ENCODE data around the gene BNC2.

BNC2 gene

GRCh38 chr9:16545639-16546038 lies 324.8 kb downstream of the BNC2 start:
- no peaks in the 10 kb centered on the region for H3K4me1 ChIP-seq (ENCODE audit: insufficient read depth, poor library complexity, severe bottlenecking)
- H3K9me3 ChIP-seq (ENCODE audit: severe bottlenecking) = no peaks in the 10 kb centered on the region
- no peak for TF ChIP-seq CTCF (IDR thresholded peaks at IDR 0.05; ENCODE audit: poor library complexity, severe bottlenecking)
- no peak for ATAC-seq (ENCODE audit: low read depth)
- H3K4me3 ChIP-seq (ENCODE audit: severe bottlenecking) = no peak overlapping the region
- H3K36me3 ChIP-seq (ENCODE audit: low read depth) = no peaks in the 10 kb centered on the region
- DNase-seq (ENCODE audit: low spot score) = no peak
- H3K27ac ChIP-seq (ENCODE audit: poor library complexity, severe bottlenecking) = no peak overlapping the region
- H3K27me3 ChIP-seq (ENCODE audit: insufficient read depth, poor library complexity, severe bottlenecking) = no peaks in the 10 kb centered on the region

DNA sequence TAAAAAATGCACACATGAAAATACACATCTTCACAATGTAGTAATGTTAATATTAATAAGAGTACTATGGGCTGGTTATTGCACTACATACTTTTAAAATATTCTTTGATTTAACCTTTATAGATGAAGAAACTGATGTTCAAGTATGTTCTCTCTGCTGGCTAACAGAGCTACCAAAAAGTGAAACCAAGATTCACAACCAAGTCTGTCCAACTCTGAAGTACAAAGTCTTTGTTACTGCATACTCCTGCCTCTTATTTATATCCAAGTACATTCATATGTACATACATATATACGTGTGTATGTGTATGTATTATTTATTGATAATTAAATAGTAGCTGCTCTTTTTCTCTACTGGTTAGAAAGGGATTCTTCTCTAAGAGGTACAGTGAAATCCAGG lies 325.6 kb downstream of the BNC2 start:
- ATAC-seq (ENCODE audit: low read depth) (no peak), DNase-seq (ENCODE audit: low spot score) (no peak)
- Histone ChIP-seq H3K9me3 (ENCODE audit: severe bottlenecking) (no peaks in the 10 kb centered on the region), H3K4me3 (ENCODE audit: severe bottlenecking) (no peak overlapping the region), H3K4me1 (ENCODE audit: insufficient read depth, poor library complexity, severe bottlenecking) (no peaks in the 10 kb centered on the region), H3K36me3 (ENCODE audit: low read depth) (no peaks in the 10 kb centered on the region), H3K27me3 (ENCODE audit: insufficient read depth, poor library complexity, severe bottlenecking) (no peaks in the 10 kb centered on the region), H3K27ac (ENCODE audit: poor library complexity, severe bottlenecking) (no peak overlapping the region)
- TF ChIP-seq CTCF (IDR thresholded peaks at IDR 0.05; ENCODE audit: poor library complexity, severe bottlenecking) = no peak

GRCh38 chr9:16543686-16544085 lies 326.8 kb downstream of the BNC2 start:
- Histone ChIP-seq H3K4me3 (ENCODE audit: severe bottlenecking) (no peak overlapping the region), H3K27ac (ENCODE audit: poor library complexity, severe bottlenecking) (no peak overlapping the region), H3K4me1 (ENCODE audit: insufficient read depth, poor library complexity, severe bottlenecking) (no peaks in the 10 kb centered on the region), H3K27me3 (ENCODE audit: insufficient read depth, poor library complexity, severe bottlenecking) (no peaks in the 10 kb centered on the region), H3K9me3 (ENCODE audit: severe bottlenecking) (no peaks in the 10 kb centered on the region), H3K36me3 (ENCODE audit: low read depth) (no peaks in the 10 kb centered on the region)
- no peak for TF ChIP-seq CTCF (IDR thresholded peaks at IDR 0.05; ENCODE audit: poor library complexity, severe bottlenecking)
- no peak for DNase-seq (ENCODE audit: low spot score)
- no peak for ATAC-seq (ENCODE audit: low read depth)

DNA sequence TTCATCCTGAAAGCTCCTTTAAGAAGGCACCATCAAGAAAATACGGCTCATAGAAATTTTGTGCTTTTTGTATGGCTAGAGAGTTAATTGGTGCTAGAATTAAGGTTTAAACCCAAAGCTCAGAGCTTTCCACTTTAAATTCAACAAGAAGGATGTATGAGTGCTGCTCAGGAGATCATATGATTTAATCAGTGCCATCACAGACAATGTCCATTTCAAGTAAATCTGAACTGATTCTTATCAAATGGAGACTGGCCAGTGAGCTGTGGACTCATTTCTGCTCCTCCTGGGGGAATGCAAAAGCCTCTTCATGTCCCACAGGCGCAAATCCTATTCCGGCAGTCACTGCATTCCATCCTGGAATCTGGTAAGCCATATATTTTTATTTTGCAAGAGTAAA lies 327.2 kb downstream of the BNC2 start:
- Histone ChIP-seq H3K27ac (ENCODE audit: poor library complexity, severe bottlenecking) (no peak overlapping the region), H3K36me3 (ENCODE audit: low read depth) (no peaks in the 10 kb centered on the region), H3K9me3 (ENCODE audit: severe bottlenecking) (no peaks in the 10 kb centered on the region), H3K4me1 (ENCODE audit: insufficient read depth, poor library complexity, severe bottlenecking) (no peaks in the 10 kb centered on the region), H3K27me3 (ENCODE audit: insufficient read depth, poor library complexity, severe bottlenecking) (no peaks in the 10 kb centered on the region), H3K4me3 (ENCODE audit: severe bottlenecking) (no peak overlapping the region)
- no peak for TF ChIP-seq CTCF (IDR thresholded peaks at IDR 0.05; ENCODE audit: poor library complexity, severe bottlenecking)
- ATAC-seq (ENCODE audit: low read depth) (no peak), DNase-seq (ENCODE audit: low spot score) (no peak)

- H3K9me3 ChIP-seq (ENCODE audit: severe bottlenecking) = no peaks in the 10 kb centered on the region
- H3K27me3 ChIP-seq (ENCODE audit: insufficient read depth, poor library complexity, severe bottlenecking) = no peaks in the 10 kb centered on the region
- no peak overlapping the region for H3K4me3 ChIP-seq (ENCODE audit: severe bottlenecking)
- TF ChIP-seq CTCF (IDR thresholded peaks at IDR 0.05; ENCODE audit: poor library complexity, severe bottlenecking) = no peak
- no peak for DNase-seq (ENCODE audit: low spot score)
- no peak overlapping the region for H3K27ac ChIP-seq (ENCODE audit: poor library complexity, severe bottlenecking)
- H3K36me3 ChIP-seq (ENCODE audit: low read depth) = no peaks in the 10 kb centered on the region
- H3K4me1 ChIP-seq (ENCODE audit: insufficient read depth, poor library complexity, severe bottlenecking) = no peaks in the 10 kb centered on the region
- no peak for ATAC-seq (ENCODE audit: low read depth)
Observed at GRCh38 chr9:16542290-16542689, 328.2 kb downstream of the BNC2 start.

Data from RWPE2 (cell line).